OCI-LY3 (cell line): Measurements from ENCODE around the gene RGS6.
"Not testable (repeated sequence)": the region's sequence is repeated elsewhere in the genome, so short reads cannot be mapped to it uniquely, and the experiment has no call there.

Experiments used
- EZH2phosphoT487 ChIP-seq: fragments of 200-600 bp; shearing (Covaris generic); IDR thresholded peaks from 2 replicates; pipeline ENCODE4 v1.6.1; 2018; ENCODE audit warnings: antibody characterized with exemption, mixed run types, low read depth
- TF ChIP-seq, protein P1 (sequence below): fragments of 200-600, 300-600 bp; sonication (generic); IDR thresholded peaks from 2 replicates; pipeline ENCODE4 v1.5.1; 2014; ENCODE audit warnings: antibody characterized with exemption, low read length, low read depth

DNA sequence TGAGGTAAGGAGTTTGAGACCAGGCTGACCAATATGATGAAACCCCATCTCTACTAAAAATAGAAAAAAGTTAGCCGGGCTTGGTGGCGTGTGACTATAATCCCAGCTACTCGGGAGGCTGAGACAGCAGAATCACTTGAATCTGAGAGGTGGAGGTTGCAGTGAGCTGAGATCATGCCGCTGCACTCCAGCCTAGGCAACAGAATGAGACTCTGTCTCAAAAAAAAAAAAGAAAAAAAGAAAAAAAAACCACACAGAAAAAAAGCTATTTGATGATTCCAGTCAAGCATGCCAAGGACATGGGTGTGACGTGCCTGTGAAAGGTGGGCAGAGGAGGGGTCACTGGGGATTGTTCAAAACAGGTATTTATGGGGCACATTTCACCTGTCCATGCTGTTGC is 545.3 kb downstream of the RGS6 start:
- TF ChIP-seq, protein P1, sequence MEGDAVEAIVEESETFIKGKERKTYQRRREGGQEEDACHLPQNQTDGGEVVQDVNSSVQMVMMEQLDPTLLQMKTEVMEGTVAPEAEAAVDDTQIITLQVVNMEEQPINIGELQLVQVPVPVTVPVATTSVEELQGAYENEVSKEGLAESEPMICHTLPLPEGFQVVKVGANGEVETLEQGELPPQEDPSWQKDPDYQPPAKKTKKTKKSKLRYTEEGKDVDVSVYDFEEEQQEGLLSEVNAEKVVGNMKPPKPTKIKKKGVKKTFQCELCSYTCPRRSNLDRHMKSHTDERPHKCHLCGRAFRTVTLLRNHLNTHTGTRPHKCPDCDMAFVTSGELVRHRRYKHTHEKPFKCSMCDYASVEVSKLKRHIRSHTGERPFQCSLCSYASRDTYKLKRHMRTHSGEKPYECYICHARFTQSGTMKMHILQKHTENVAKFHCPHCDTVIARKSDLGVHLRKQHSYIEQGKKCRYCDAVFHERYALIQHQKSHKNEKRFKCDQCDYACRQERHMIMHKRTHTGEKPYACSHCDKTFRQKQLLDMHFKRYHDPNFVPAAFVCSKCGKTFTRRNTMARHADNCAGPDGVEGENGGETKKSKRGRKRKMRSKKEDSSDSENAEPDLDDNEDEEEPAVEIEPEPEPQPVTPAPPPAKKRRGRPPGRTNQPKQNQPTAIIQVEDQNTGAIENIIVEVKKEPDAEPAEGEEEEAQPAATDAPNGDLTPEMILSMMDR = not testable (repeated sequence)
- not testable (repeated sequence) for TF ChIP-seq EZH2phosphoT487
